CD4-positive, alpha-beta T cell treated with Interleukin-4 for 4 hours (primary cell): ENCODE measurements around the gene PHTF2.

Experiments used
- DNase-seq: peaks from one replicate; pipeline ENCODE4 v3.0.0-alpha.2; 2020

PHTF2 gene

GRCh38 chr7:77796109-77796508 is 2.5 kb upstream of the PHTF2 start:
- DNase-seq: no peak

- no peak for DNase-seq
Observed at GRCh38 chr7:77796960-77797359, 1.6 kb upstream of the PHTF2 start.

GRCh38 chr7:77797734-77798393 is 709 bp upstream of the PHTF2 start:
- DNase-seq: no peak

GRCh38 chr7:77799078-77799964 is 748 bp downstream of the PHTF2 start:
- peak; percentile 51 for DNase-seq

DNA sequence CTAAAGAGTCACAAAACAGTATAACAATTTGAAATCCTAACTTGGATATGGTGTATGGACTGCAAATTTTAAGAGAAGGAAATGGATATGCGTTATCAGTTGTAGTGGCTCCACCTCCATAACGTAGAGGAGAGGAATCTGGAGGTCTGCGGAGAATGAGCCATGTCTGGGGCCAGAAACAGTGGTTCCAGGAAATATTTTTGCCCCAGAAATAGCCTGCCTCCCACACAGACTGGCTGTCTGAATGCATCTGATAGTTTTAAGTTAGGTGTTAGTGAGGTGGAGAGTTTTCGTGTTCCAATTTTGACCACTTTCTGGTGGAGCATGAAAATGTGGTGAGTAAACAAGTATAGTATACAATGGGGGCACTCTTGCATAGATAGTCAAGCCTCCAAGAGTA is 1.6 kb downstream of the PHTF2 start:
- DNase-seq: no peak

DNA sequence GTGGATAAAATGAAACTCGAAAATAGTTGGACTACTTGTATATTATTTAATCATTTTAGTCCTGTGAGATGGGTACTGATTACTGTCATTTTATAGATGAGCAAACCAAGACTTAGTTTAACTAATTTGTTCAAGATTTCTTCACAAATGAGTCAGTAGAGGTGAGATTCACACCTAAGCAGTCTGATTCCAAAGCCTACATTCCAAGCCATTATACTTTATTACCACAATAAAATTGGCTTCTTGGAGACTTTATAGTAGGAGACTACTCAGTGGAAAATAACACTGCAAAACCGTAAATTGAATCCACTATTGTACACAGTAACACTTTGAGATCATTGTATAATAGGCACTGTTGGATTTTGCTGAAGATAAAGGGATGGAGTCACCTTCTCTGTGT is 2.2 kb downstream of the PHTF2 start:
- DNase-seq: no peak

DNA sequence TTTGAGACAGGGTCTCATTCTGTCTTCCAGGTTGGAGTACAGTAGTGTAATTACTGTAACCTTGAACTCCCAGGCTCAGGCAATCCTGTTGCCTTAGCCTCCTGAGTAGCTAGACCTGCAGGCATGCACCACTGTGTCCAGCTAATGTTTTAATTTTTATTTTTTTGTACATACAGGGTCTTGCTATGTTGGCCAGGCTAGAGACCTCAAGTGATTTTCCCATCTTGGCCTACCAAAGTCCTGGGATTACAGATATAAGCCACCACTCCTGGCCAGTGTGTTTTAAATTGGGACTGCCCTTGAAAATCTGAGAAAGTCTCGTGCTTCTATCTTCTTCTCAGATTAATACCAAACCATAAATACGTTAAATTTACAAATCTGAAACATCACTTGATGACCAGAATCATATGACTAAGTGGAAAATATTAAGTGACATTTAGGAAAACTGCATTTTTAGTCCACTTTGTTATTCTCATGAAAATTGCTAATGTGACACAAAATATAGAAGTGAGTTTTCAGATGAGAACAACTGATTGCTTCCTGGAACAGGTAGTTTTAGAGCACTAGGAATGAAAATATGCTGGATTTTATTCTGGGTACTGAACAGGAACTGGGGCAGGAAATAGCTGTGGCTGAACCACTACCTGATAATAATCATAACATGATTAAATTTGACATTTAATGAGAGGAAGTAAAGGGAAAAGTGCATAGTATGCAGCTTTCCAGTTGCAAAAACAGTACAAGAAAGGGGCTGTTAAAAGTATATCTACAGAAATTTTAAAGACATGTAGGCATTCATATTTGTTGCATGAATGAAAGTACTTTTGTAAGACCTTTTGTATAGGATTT is 4.2 kb downstream of the PHTF2 start:
- peak; percentile 63 for DNase-seq

- DNase-seq: no peak
Observed at GRCh38 chr7:77806425-77806824, 7.9 kb downstream of the PHTF2 start.

GRCh38 chr7:77808517-77808916 is 9.9 kb downstream of the PHTF2 start:
- DNase-seq: no peak

DNA sequence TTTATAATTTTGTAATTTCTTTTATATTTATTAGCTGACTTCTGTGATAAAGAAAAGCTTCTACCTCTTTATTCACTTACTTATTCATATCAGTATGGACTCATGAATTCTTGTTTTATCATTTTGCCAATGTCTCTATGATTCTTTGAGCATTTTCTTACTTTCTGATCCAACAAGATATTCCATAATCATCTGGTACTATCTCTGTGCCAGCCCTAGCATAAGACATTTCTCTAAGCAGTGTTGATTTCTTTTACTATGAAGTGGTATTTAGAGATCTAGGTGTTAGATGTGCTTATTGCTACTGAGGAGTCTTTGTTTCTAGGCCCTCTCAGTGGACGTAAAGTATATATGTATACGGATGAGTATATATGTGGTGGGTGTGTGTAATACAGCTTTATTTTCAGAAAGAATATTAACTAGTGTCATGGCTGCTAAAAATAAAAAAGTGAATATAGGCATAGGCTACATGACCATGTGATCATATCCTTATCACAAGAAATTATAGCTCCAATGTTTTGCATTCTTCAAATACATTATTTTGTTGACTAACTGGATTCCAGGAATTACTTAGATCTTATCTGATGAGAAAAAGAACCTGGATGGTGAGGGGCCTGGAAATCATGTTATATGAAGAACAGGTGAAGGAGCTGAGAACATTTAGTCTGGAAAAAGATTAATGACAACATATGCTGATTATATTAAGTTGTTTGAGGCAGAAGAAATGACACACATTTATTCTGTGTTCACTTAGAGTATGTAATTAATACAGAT is 13.1 kb downstream of the PHTF2 start:
- no peak for DNase-seq

DNA sequence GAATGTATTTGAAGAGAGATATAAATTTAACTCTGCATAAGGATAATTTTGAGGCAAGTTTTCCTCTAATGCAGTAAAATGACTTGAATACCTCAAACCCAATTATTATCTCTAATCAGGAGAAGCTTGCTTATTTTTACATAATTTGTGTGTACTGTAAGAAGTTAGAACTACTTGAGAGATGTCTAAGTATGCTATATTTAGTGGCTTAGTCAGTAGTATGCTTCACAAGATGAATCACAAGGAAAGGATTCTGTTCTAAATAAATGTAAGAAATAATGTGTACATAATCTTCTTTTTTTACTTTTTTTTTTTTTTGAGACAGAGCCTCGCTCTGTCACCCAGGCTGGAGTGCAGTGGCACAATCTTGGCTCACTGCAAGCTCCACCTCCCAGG is 13.7 kb downstream of the PHTF2 start:
- DNase-seq: no peak

DNA sequence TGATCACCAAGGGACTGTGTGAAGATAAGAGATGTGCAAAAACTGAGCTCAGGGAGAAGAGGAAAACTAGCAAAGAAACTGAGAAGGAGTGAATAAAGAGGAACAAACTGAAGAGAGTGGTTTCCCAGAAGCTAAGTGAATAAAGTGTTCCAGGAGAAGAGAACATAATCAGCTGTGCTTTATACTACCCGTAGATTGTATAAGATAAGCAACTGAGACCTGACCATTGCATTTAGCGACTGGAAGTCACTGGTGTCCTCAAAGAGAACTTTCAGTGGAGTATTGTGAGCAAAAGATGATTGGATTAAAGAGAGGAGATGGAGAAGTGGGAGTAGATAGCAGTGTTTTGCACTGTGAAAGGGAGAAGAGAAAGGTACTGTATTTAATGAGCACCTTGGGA is 14.6 kb downstream of the PHTF2 start:
- no peak for DNase-seq

GRCh38 chr7:77819021-77819420 is 20.4 kb downstream of the PHTF2 start:
- DNase-seq: no peak

DNA sequence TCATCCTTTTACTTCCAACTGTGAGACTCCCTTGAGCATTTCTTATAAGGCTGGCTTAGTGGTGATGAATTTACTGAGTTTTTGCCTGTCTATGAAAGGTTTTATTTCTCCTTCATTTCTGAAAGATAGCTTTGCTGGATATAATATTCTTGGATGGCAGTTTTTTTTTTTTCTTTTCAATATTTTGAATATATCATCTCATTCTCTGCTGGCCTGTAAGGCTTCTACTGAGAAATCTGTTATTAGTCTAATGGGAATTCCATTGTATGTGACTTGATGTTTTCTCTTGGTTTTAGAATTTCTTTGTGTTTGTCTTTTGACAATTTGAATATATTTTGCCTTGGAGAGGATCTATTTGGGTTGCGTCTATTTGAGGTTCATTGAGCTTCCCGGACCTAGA is 22.4 kb downstream of the PHTF2 start:
- DNase-seq: no peak

- no peak for DNase-seq
Observed at GRCh38 chr7:77822269-77822668, 23.7 kb downstream of the PHTF2 start.

- DNase-seq: no peak
Observed at GRCh38 chr7:77823787-77824186, 25.2 kb downstream of the PHTF2 start.

DNA sequence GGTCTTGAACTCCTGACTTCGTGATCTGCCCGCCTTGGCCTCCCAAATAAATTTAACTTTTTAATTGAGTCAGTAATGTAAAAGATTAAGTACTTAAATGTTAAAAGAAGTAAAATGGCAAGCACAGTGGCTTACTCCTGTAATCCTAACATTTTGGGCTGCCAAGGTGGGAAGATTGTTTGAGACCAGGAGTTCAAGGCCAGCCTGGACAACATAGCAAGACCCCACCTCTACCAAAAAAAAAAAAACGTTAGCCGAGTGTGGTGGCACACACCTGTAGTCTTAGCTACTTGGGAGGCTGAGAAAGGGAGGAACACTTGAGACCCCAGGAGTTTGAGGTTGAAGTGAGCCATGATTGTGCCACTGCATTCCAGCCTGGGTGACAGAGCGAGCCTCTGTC is 26.1 kb downstream of the PHTF2 start:
- no peak for DNase-seq

DNA sequence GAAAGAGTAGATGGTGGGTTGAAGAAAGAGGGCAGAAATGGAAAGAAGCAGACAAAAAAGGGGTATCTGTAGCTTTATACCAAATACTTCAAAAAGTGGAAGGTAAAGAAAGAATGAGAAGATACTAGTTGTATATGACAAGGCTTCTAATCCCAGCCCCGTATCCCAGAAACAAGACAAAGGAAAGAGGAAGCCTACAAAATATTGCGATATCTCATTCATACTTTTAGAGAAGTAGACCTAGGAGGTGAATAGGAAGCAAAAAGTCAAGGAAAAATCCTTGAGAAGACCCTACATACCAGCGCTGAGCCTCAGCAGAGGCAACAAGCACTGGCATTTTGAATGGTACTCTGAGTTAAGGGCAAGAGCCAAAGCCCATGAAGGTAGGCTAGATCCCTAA is 26.6 kb downstream of the PHTF2 start:
- DNase-seq: no peak

DNA sequence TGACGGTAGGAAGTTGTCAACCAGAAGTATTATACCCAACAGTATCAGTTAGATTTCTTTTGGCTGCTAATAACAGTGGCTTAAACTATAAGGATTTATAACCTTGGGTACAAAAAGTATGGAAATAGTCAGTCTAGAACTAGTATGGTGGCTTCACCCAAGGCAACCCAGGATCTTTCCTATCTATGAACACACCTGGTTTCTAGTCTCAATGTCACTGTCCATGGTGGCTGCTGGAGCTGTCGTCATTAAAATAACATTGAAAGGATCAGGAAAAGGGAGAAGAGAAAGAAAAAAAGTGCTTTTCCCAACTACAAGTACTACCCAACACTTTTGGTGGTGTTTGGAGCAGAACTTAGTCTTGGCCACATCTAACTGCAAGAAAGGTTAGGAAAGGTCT is 27.7 kb downstream of the PHTF2 start:
- DNase-seq: no peak

GRCh38 chr7:77827999-77828398 is 29.4 kb downstream of the PHTF2 start:
- no peak for DNase-seq

- DNase-seq: peak; percentile 23
Observed at GRCh38 chr7:77830649-77831355, 32.2 kb downstream of the PHTF2 start.

GRCh38 chr7:77831481-77831880 is 32.9 kb downstream of the PHTF2 start:
- peak; percentile 38 for DNase-seq
